ENCODE data around the gene CIB2. TPM values are rescaled to one million over a fixed set of nuclear protein-coding genes. Genes with fewer than 3 reads are reported as not detected.

Gene CIB2
- total and polyA plus RNA-seq, 2 experiments from 2014 or later, result 59.5 to 64.4 TPM

DNA sequence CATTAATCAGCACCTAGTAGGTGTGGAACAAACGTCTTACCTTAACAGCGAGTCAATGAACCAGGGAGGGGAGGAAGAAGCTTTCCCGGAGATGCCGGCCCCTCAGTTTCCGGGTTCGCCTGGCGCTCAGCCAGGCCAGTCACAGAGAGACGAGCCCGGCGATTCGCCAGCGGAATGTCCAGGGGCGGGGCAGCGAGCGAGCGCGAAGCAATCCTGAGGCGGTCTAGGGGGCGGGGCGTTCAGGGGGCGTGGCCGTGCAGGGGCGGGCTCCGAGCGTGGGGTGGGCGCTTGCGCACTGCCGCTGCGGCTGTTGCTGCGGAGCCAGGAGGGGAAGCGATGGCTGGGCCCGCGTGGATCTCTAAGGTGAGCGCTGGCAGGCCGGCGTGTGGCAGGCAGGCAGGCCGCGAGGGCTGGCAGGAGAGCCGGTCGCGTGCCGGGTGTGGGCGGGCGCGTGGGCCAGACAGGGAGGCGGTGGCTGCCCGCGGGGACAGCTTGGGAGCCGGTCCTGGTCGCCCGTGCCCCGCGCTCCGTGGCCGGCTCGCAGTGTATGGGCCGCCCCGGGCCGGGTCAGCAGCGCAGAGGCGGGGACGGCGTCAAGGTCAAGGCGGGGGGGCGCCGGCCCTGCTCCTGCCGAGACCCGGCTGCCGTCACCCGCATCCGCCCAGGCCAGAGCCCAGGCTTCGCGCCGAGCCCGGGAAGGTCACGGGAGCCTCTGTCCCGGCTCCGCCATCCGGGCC is 18.0 kb upstream of the CIB2 start, which contains the start of gene IDH3A:
TSS of gene IDH3A (plus strand) at position 295 of the 737 bp plus-strand sequence. CDS start at position 337, 42 bp downstream.
- peaks cover 21% of the 10 kb centered on the region for H3K4me1 Mint-ChIP-seq
- Histone ChIP-seq H2AFZ (peak within 1 kb of the TSS; percentile 91), H3K9me2 (ENCODE audit: insufficient read depth) (no peaks in the 10 kb centered on the region), H4K20me1 (replicated peaks; ENCODE audit: insufficient read depth) (peaks cover 16% of the 10 kb centered on the region), H3K4me2 (peak within 1 kb of the TSS; percentile 96), H3K27ac (ENCODE audit: low read depth) (0 out of 2 replicates have a peak within 1 kb of the TSS, but pooled peaks have one; percentile 4), H3K27me3 (ENCODE audit: insufficient read depth) (peaks cover 8% of the 10 kb centered on the region; the same call in 1 of the 2 replicates), H3K36me3 (ENCODE audit: insufficient read depth) (no peaks in the 10 kb centered on the region), H3K4me1 (ENCODE audit: insufficient read depth) (peaks cover 15% of the 10 kb centered on the region), H3K4me3 (peak within 1 kb of the TSS; percentile 63), H3K79me2 (replicated peaks; ENCODE audit: insufficient read depth) (peaks cover 38% of the 10 kb centered on the region), H3F3A (replicated peaks; ENCODE audit: low read depth) (no peaks in the 10 kb centered on the region; the same call in 1 of the 2 replicates)
- peaks cover 7% of the 10 kb centered on the region for H3K27me3 Mint-ChIP-seq (ENCODE audit: insufficient read depth, low read depth, poor library complexity)
- H3K9me3 Mint-ChIP-seq, result no peaks in the 10 kb centered on the region
- DNase-seq (ENCODE audit: low spot score) (peak; percentile 97), ATAC-seq (peak; percentile 94)
- TF ChIP-seq CREB1 (CRISPR knock-in tag; IDR thresholded peaks at IDR 0.05; ENCODE audit: low read depth) (peak; percentile 34; the same call in 1 of the 2 replicates), STAT1 (IDR thresholded peaks at IDR 0.05; ENCODE audit: unreplicated experiment) (no peak), POLR2AphosphoS5 (IDR thresholded peaks at IDR 0.05; ENCODE audit: low read depth) (peak; percentile 86)
- H3K36me3 Mint-ChIP-seq (ENCODE audit: low read depth), result no peaks in the 10 kb centered on the region; the same call in 2 of the 3 replicates
- H3K4me3 Mint-ChIP-seq, result peak within 1 kb of the TSS; percentile 94
- peak within 1 kb of the TSS; percentile 89 for H3K27ac Mint-ChIP-seq

DNA sequence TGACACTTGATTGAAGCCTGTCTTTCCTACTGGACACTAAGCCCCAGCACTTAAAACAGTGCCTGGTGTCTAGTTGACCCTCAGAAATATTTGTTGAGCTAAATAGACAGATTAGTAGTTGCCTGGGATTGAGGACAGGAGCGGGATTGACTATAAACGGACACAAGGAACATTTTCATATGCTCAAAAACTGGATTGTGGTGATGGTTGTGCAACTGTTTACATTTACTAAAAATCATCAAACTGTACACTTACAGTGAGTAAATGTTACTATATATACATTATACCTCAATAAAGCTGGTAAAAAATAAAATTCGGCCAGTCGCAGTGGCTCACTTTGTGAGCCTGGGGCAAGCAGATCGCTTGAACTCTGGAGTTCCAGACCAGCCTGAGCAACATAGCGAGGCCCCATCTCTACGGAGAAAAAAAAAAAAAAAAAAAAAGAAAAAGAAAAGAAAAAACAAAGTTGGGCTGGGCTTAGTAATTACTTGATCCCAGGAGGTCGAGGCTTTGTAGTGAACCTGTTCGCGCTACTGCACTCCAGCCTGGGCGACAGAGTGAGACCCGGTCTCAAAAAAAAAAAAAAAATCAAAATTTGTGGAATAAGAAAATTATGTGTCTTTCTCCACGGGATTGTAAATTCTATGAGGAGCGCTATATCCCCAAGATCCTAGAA is 17.3 kb upstream of the CIB2 start:
- H3K27ac ChIP-seq (ENCODE audit: low read depth), result 0 out of 2 replicates have a peak overlapping the region, but pooled peaks have one; percentile 4
- ATAC-seq, result peak; percentile 20
- TF ChIP-seq EZH2 (IDR thresholded peaks at IDR 0.05; ENCODE audit: low read depth, unreplicated experiment) (no peak), POLR2AphosphoS5 (IDR thresholded peaks at IDR 0.05; ENCODE audit: low read depth) (no peak), ZNF331 (CRISPR knock-in tag; IDR thresholded peaks at IDR 0.05; ENCODE audit: low read depth) (no peak), JUNB (IDR thresholded peaks at IDR 0.05; ENCODE audit: unreplicated experiment) (no peak), EZH2phosphoT487 (IDR thresholded peaks at IDR 0.05; ENCODE audit: unreplicated experiment) (no peak), ZNF114 (CRISPR knock-in tag; IDR thresholded peaks at IDR 0.05) (no peak), NANOG (IDR thresholded peaks at IDR 0.05; ENCODE audit: borderline replicate concordance) (no peak)
- TF ChIP-seq, protein P1, sequence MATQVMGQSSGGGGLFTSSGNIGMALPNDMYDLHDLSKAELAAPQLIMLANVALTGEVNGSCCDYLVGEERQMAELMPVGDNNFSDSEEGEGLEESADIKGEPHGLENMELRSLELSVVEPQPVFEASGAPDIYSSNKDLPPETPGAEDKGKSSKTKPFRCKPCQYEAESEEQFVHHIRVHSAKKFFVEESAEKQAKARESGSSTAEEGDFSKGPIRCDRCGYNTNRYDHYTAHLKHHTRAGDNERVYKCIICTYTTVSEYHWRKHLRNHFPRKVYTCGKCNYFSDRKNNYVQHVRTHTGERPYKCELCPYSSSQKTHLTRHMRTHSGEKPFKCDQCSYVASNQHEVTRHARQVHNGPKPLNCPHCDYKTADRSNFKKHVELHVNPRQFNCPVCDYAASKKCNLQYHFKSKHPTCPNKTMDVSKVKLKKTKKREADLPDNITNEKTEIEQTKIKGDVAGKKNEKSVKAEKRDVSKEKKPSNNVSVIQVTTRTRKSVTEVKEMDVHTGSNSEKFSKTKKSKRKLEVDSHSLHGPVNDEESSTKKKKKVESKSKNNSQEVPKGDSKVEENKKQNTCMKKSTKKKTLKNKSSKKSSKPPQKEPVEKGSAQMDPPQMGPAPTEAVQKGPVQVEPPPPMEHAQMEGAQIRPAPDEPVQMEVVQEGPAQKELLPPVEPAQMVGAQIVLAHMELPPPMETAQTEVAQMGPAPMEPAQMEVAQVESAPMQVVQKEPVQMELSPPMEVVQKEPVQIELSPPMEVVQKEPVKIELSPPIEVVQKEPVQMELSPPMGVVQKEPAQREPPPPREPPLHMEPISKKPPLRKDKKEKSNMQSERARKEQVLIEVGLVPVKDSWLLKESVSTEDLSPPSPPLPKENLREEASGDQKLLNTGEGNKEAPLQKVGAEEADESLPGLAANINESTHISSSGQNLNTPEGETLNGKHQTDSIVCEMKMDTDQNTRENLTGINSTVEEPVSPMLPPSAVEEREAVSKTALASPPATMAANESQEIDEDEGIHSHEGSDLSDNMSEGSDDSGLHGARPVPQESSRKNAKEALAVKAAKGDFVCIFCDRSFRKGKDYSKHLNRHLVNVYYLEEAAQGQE (IDR thresholded peaks at IDR 0.05; ENCODE audit: unreplicated experiment), result no peak

More for the DNA sequence above, 17.3 kb upstream of the CIB2 start:
- no peaks in the 10 kb centered on the region; the same call in 2 of the 3 replicates for H3K36me3 Mint-ChIP-seq (ENCODE audit: low read depth)
- no peaks in the 10 kb centered on the region; the same call in 1 of the 2 replicates for H3F3A ChIP-seq (replicated peaks; ENCODE audit: low read depth)
- H3K79me2 ChIP-seq (replicated peaks; ENCODE audit: insufficient read depth), result peaks cover 31% of the 10 kb centered on the region
- H3K27me3 ChIP-seq (ENCODE audit: insufficient read depth), result peaks cover 8% of the 10 kb centered on the region; the same call in 1 of the 2 replicates
- peak; percentile 33 for DNase-seq (ENCODE audit: low spot score)
- H3K9me2 ChIP-seq (ENCODE audit: insufficient read depth), result no peaks in the 10 kb centered on the region
- H3K4me2 ChIP-seq, result peak overlapping the region; percentile 96
- H3K4me1 Mint-ChIP-seq, result peaks cover 21% of the 10 kb centered on the region
- H3K4me3 Mint-ChIP-seq, result peak overlapping the region; percentile 94
- H2AFZ ChIP-seq, result peak overlapping the region; percentile 89; the same call in 1 of the 2 replicates
- H3K4me1 ChIP-seq (ENCODE audit: insufficient read depth), result peaks cover 15% of the 10 kb centered on the region
- H4K20me1 ChIP-seq (replicated peaks; ENCODE audit: insufficient read depth), result peaks cover 16% of the 10 kb centered on the region
- no peaks in the 10 kb centered on the region for H3K9me3 Mint-ChIP-seq
- H3K27me3 Mint-ChIP-seq (ENCODE audit: insufficient read depth, low read depth, poor library complexity), result peaks cover 7% of the 10 kb centered on the region
- H3K36me3 ChIP-seq (ENCODE audit: insufficient read depth), result no peaks in the 10 kb centered on the region
- H3K27ac Mint-ChIP-seq, result peak overlapping the region; percentile 89
- peak overlapping the region; percentile 63 for H3K4me3 ChIP-seq

Data from GM23338 (cell line).